GM18867 (cell line): ENCODE results near the gene RAPGEF6.
"Not testable (repeated sequence)": the region's sequence is repeated elsewhere in the genome, so short reads cannot be mapped to it uniquely, and the experiment has no call there.

Source experiments
- ATAC-seq: cut with Tn5 transposase; IDR thresholded peaks from one replicate; pipeline ENCODE4 v1.9.1; 2021; ENCODE audit warnings: mild to moderate bottlenecking, moderate library complexity; ENCODE audit not compliant: unreplicated experiment

Gene RAPGEF6

DNA sequence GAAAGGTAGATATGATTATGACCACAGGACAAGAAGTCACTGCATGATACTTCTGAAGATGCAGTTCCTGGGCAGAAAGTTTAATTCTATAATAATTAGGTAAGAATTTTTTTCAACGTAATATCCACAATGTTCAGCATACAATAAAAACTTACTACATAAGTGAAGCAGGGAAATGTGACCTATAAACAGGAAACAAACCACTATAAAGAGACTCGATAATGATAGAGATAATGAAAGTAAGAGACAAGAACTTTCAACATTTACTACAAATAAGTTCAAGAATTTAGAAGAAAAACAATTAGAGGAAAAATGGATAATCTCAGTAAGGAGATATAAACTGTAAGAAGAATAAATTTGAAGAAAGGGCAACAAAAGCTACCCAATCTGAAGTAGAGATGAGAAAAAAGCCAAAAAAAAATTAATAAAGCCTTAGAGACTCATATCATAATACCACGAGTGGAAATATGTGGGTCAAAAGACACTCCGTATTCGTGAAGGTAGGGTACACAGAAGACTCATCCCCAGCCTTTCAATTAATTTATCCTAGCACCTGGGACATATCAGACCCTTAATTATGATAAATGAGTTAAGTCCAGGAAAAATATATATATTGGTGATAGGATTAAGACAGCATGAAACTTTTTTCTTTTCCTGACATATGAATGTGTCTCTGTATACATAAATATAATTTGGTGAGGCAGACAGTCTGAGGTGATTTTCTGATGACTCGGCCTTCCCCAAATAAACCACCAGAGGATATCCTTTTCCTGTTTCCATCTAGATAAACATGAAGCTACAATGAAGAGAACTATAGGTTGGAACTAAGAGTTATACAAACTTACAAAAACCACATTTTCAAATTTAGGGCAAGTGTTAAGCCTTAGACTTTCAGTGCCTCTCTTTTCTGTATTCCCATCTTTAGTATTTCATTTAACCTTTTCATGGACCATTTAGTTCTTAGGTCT lies 120.4 kb downstream of the RAPGEF6 start:
- peak; percentile 33 for ATAC-seq

GRCh38 chr5:131513780-131514179 lies 121.2 kb downstream of the RAPGEF6 start:
- ATAC-seq = peak; percentile 71

- ATAC-seq = no peak
These were observed 123.1 kb downstream of the RAPGEF6 start for GRCh38 chr5:131511934-131512333.

GRCh38 chr5:131509801-131510200 lies 125.2 kb downstream of the RAPGEF6 start:
- ATAC-seq = no peak

- peak; percentile 75 for ATAC-seq
These were observed 129.7 kb downstream of the RAPGEF6 start for GRCh38 chr5:131505237-131505908.

DNA sequence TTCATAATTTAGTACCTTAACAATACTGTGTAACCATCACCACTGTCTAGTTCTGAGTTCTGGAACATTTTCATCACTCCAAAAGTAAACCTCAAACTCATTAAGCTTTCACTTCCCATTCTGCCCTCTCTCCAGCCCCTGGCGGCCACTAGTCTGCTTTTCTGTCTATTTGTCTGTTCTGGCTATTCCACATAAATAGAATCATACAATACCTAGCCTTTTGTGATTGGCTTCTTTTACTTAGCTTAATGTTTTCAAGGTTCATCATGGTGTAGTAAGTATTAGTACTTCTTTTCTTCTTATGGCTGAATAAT lies 138.7 kb downstream of the RAPGEF6 start:
- peak; percentile 96 for ATAC-seq

DNA sequence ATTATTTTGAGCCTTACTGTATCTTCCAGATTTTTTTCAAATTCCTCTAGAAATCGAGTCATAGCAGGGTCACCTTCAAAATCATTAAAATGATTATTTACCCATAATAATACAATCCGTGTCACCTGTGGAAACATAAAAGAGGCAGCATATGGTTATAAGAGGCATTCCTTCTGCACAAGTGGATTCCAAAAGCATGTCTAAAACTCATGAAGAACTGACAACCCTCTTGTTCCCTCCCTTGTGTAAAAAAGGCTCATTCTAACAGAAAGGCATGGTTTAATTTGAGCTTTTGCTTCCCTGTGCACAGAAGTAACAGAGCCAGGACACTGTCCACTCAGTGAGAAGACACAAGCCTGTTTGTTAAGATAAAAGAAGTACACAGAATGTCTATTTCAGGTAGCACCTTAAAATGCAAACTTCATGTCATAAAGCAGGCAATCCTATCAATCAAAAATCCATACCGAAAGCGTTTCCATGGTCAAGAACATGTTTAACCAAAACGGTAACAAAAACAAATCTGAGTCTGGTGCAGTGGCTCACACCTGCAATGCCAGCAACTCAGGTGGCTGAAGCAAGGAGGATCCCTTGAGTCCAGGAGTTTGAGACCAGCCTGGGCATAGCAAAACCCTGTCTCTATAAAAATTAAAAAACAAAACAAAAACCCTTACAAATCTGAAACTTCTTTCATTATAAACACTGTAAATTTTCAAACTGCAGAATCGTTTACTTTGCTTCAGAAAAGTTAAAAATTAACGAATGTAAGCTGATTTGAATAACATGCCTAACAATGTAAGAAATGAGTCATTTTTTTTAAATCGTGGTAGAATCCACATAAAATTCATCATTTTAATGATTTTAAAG lies 139.3 kb downstream of the RAPGEF6 start:
- peak; percentile 53 for ATAC-seq

DNA sequence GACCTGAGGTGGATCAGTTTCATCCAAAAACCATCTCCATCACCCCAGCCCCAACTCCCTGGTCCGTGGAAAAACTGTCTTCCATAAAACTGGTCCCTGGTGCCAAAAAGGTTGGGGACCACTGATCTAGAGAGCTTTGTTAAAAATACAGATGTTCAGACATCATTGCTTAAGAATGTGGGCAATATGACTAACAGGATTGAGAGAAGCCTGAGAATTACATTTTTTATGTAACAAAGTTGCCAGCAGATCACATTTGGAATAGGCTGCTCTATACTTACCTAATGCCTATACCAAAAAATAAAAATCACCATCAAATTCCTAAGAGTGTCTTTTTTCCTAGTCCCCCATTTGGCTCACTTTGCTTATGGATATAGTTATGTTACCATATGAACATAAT lies 143.3 kb downstream of the RAPGEF6 start:
- ATAC-seq = no peak

- ATAC-seq = peak; percentile 93
These were observed 146.6 kb downstream of the RAPGEF6 start for GRCh38 chr5:131488463-131488862.

DNA sequence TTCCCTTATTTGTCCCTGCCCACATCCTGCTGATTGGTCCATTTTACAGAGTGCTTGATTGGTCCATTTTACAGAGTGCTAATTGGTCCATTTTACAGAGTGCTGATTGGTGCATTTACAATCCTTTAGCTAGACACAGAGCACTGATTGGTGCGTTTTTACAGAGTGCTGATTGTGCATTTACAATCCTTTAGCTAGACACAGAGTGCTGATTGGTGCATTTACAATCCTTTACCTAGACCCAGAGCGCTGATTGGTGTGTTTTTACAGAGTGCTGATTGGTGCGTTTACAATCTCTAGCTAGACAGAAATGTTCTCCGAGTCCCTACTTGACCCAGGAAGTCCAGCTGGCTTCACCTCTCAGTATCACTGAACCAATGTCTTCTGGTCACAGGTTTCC lies 147.7 kb downstream of the RAPGEF6 start:
- not testable (repeated sequence) for ATAC-seq

GRCh38 chr5:131482617-131483016 lies 152.4 kb downstream of the RAPGEF6 start:
- no peak for ATAC-seq

- ATAC-seq = no peak
These were observed 153.5 kb downstream of the RAPGEF6 start for GRCh38 chr5:131481569-131481968.

GRCh38 chr5:131475541-131475941 lies 159.5 kb downstream of the RAPGEF6 start:
- ATAC-seq = no peak

GRCh38 chr5:131473731-131474130 lies 161.3 kb downstream of the RAPGEF6 start:
- no peak for ATAC-seq

DNA sequence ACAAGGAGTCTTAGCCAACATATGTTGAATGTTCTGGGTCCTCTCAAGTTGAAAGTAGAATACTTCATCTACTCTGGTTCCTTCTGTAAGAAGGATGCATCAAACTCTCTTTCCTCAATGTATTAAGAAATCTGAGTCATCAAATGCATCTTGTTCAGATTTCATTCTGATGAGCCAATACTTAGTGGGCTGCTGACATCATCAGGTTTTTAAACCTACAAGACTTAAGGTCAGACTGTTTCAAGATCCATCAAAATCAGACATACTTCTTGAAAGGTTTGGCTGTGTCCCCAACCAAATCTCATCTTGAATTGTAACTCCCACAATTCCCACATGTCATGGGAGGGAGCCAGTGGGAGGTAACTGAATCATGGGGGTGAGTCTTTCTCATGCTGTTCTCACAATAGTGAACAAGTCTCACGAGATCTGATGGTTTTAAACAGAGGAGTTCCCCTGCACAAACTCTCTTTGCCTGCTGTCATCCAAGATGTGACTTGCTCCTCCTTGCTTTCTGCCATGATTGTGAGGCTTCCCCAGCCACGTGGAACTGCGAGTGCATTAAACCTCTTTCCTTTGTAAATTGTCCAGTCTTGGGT lies 168.8 kb downstream of the RAPGEF6 start:
- ATAC-seq = no peak

DNA sequence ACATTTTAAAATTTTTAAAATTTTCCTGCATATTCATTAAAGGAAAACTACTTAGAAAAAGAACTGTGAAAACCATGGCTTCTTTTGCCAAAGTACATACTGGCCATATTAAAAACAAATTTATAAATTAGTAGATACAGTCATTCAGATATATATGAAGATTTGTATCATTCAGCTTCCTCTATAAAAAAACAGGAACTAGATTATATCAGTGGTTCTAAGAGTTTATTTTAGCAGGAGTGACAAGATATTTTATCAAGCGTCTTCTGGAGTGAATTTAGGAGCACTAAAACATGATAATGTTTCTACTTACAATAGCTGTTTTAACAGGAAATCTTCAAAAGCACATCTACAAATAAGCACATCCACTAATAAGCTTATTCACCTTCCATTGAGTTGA lies 171.4 kb downstream of the RAPGEF6 start:
- no peak for ATAC-seq

GRCh38 chr5:131462454-131462853 lies 172.6 kb downstream of the RAPGEF6 start:
- ATAC-seq = no peak

DNA sequence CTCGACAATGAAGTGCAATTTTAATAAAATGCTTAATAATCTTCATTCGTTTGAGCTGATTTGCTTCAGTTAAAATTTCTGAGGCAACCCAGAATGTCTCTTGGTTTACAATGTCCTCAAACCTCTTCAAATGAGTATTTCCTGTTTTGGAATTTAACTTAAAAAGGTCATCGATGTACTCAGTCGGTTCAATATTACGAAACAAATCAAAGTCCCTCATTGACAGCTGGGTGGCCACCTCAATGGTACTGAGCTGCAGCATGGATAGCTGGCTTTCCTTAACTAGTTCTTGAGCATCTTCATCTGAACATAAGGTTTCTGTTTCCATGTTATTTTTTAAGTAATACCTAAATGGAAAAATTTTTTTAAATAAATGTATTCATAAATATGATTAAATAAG lies 173.3 kb downstream of the RAPGEF6 start:
- no peak for ATAC-seq

- ATAC-seq = no peak
These were observed 174.0 kb downstream of the RAPGEF6 start for GRCh38 chr5:131460867-131461572.

GRCh38 chr5:131460133-131460532 lies 174.9 kb downstream of the RAPGEF6 start:
- no peak for ATAC-seq
